GM06990 (cell line): ENCODE results near the gene ZFHX3.
A peak's percentile ranks its signal among the peaks of the same experiment; 100 is the strongest.

Experiments
- DNase-seq: peaks from one replicate; pipeline ENCODE4 v3.0.0-alpha.2; 2011; ENCODE audit not compliant: insufficient read length; ENCODE audit errors: extremely low read depth
- H3K27me3 ChIP-seq: replicated peaks from 2 replicates; pipeline ENCODE4 v1.6.0; 2011; ENCODE audit warnings: low read length; ENCODE audit not compliant: control insufficient read depth, insufficient read depth
- H3K36me3 ChIP-seq: 2 replicates; pipeline ENCODE4 v1.5.1; 2011; ENCODE audit warnings: low read length; ENCODE audit not compliant: control insufficient read depth, insufficient read depth
- H3K4me3 ChIP-seq: replicated peaks from 2 replicates; pipeline ENCODE4 v1.5.1; 2011; ENCODE audit warnings: low read depth, mild to moderate bottlenecking, control low read depth, low read length
- CTCF ChIP-seq: IDR thresholded peaks from 2 replicates; pipeline ENCODE4 v1.5.1; 2011; ENCODE audit warnings: low read length, control low read depth, mild to moderate bottlenecking, inconsistent platforms; ENCODE audit not compliant: insufficient read depth, poor library complexity, severe bottlenecking

ZFHX3 gene

GRCh38 chr16:73066331-73066926 is 18.5 kb upstream of the ZFHX3 start:
- Histone ChIP-seq H3K4me3 (no peak overlapping the region), H3K27me3 (peaks cover 9% of the 10 kb centered on the region), H3K36me3 (no peaks in the 10 kb centered on the region)
- no peak for DNase-seq
- TF ChIP-seq CTCF, result peak; percentile 12

- DNase-seq, result no peak
- Histone ChIP-seq H3K36me3 (no peaks in the 10 kb centered on the region), H3K4me3 (no peak overlapping the region), H3K27me3 (peaks cover 10% of the 10 kb centered on the region)
- no peak for TF ChIP-seq CTCF
These were observed 17.9 kb upstream of the ZFHX3 start for GRCh38 chr16:73065632-73066330.

- DNase-seq, result no peak
- no peaks in the 10 kb centered on the region for H3K36me3 ChIP-seq
- no peak for TF ChIP-seq CTCF
- peaks cover 10% of the 10 kb centered on the region for H3K27me3 ChIP-seq
- no peak overlapping the region for H3K4me3 ChIP-seq
These were observed 17.1 kb upstream of the ZFHX3 start for GRCh38 chr16:73064994-73065545.

- no peak overlapping the region; the same call in 1 of the 2 replicates for H3K4me3 ChIP-seq
- DNase-seq, result no peak
- peaks cover 10% of the 10 kb centered on the region for H3K27me3 ChIP-seq
These were observed 16.5 kb upstream of the ZFHX3 start for GRCh38 chr16:73064212-73064993.

GRCh38 chr16:73063854-73064211 is 15.9 kb upstream of the ZFHX3 start:
- Histone ChIP-seq H3K27me3 (peaks cover 10% of the 10 kb centered on the region), H3K36me3 (no peaks in the 10 kb centered on the region), H3K4me3 (no peak overlapping the region)
- no peak for DNase-seq
- no peak for TF ChIP-seq CTCF

More at GRCh38 chr16:73064212-73064993, 16.5 kb upstream of the ZFHX3 start:
- no peak for TF ChIP-seq CTCF
- H3K36me3 ChIP-seq, result no peaks in the 10 kb centered on the region
